ENCODE measurements around the gene CNTNAP2. TPM values are rescaled to one million over a fixed set of nuclear protein-coding genes. Genes with fewer than 3 reads are reported as not detected.

Gene CNTNAP2
- total and polyA plus RNA-seq, 4 donors, result 0.14 to 2.3 (median 1.1) TPM

- no peaks in the 10 kb centered on the region for H3K9me3 ChIP-seq (ENCODE audit: control insufficient read depth in 4 of 4, low read length in 3 of 4)
- no peaks in the 10 kb centered on the region for H3K36me3 ChIP-seq (ENCODE audit: control insufficient read depth in 4 of 4, insufficient read depth in 3 of 4, low read depth in 1 of 4, low read length in 3 of 4)
- H3K27me3 ChIP-seq (ENCODE audit: control insufficient read depth in 4 of 4, insufficient read depth in 4 of 4, low read length in 3 of 4), result no peaks in the 10 kb centered on the region
- WGBS, result 76% methylated on average over 2 of the region's 2 CpGs
- no peak for DNase-seq (ENCODE audit: low spot score)
- no peaks in the 10 kb centered on the region for H3K4me1 ChIP-seq (ENCODE audit: control insufficient read depth in 4 of 4, insufficient read depth in 4 of 4, low read length in 3 of 4)
- no peak overlapping the region for H3K9ac ChIP-seq (ENCODE audit: low read depth in 1 of 2, low read length in 2 of 2)
- no peak overlapping the region for H3K4me3 ChIP-seq (ENCODE audit: low read depth in 1 of 3, low read length in 3 of 3)
- no peak overlapping the region for H3K27ac ChIP-seq (ENCODE audit: low read depth in 1 of 2, low read length in 2 of 2)
- TF ChIP-seq, protein P1, sequence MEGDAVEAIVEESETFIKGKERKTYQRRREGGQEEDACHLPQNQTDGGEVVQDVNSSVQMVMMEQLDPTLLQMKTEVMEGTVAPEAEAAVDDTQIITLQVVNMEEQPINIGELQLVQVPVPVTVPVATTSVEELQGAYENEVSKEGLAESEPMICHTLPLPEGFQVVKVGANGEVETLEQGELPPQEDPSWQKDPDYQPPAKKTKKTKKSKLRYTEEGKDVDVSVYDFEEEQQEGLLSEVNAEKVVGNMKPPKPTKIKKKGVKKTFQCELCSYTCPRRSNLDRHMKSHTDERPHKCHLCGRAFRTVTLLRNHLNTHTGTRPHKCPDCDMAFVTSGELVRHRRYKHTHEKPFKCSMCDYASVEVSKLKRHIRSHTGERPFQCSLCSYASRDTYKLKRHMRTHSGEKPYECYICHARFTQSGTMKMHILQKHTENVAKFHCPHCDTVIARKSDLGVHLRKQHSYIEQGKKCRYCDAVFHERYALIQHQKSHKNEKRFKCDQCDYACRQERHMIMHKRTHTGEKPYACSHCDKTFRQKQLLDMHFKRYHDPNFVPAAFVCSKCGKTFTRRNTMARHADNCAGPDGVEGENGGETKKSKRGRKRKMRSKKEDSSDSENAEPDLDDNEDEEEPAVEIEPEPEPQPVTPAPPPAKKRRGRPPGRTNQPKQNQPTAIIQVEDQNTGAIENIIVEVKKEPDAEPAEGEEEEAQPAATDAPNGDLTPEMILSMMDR (IDR thresholded peaks at IDR 0.05; ENCODE audit: low read depth, low read length, missing input control), result no peak
- TF ChIP-seq NR2F2 (IDR thresholded peaks at IDR 0.05), result peak; percentile 22
Observed at GRCh38 chr7:146922782-146923181, 806.2 kb downstream of the CNTNAP2 start.

GRCh38 chr7:146926841-146927240, 810.2 kb downstream of the CNTNAP2 start:
- H3K36me3 ChIP-seq (ENCODE audit: control insufficient read depth in 4 of 4, insufficient read depth in 3 of 4, low read depth in 1 of 4, low read length in 3 of 4), result no peaks in the 10 kb centered on the region
- DNase-seq (ENCODE audit: low spot score), result no peak
- no peak overlapping the region for H3K27ac ChIP-seq (ENCODE audit: low read depth in 1 of 2, low read length in 2 of 2)
- H3K9me3 ChIP-seq (ENCODE audit: control insufficient read depth in 4 of 4, low read length in 3 of 4), result no peaks in the 10 kb centered on the region
- no peak overlapping the region for H3K4me3 ChIP-seq (ENCODE audit: low read depth in 1 of 3, low read length in 3 of 3)
- 23% methylated on average over 2 of the region's 2 CpGs for WGBS
- no peaks in the 10 kb centered on the region for H3K27me3 ChIP-seq (ENCODE audit: control insufficient read depth in 4 of 4, insufficient read depth in 4 of 4, low read length in 3 of 4)
- no peaks in the 10 kb centered on the region for H3K4me1 ChIP-seq (ENCODE audit: control insufficient read depth in 4 of 4, insufficient read depth in 4 of 4, low read length in 3 of 4)
- TF ChIP-seq JUND (IDR thresholded peaks at IDR 0.05) (no peak), FOXA2 (IDR thresholded peaks at IDR 0.05) (no peak), YY1 (IDR thresholded peaks at IDR 0.05) (no peak), NR2F2 (IDR thresholded peaks at IDR 0.05) (peak; percentile 68), TAF1 (conservative IDR thresholded peaks at IDR 0.05) (no peak)
- no peak overlapping the region for H3K9ac ChIP-seq (ENCODE audit: low read depth in 1 of 2, low read length in 2 of 2)

DNA sequence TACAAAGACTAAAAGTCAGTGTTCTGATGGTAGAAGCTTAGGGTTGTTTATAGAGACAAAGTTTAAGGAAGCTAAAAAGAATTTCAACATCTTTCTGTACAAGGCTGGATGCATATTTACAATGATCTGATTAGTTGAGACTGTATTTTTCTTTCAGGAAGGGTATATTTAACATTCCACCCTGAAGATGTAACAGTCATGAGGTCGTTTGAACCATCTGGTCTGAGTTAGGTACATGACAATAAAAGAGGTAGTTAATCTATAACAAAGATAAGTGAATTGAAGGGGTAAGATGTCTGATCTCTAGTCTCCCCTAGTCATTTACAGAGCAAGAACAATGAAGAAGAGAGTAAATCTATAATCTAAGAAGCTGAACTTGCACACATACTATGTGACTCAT, 821.2 kb downstream of the CNTNAP2 start:
- Histone ChIP-seq H3K9ac (ENCODE audit: low read depth in 1 of 2, low read length in 2 of 2) (no peak overlapping the region), H3K4me3 (ENCODE audit: low read depth in 1 of 3, low read length in 3 of 3) (no peak overlapping the region), H3K36me3 (ENCODE audit: control insufficient read depth in 4 of 4, insufficient read depth in 3 of 4, low read depth in 1 of 4, low read length in 3 of 4) (no peaks in the 10 kb centered on the region), H3K4me1 (ENCODE audit: control insufficient read depth in 4 of 4, insufficient read depth in 4 of 4, low read length in 3 of 4) (no peaks in the 10 kb centered on the region), H3K9me3 (ENCODE audit: control insufficient read depth in 4 of 4, low read length in 3 of 4) (no peaks in the 10 kb centered on the region), H3K27ac (ENCODE audit: low read depth in 1 of 2, low read length in 2 of 2) (no peak overlapping the region), H3K27me3 (ENCODE audit: control insufficient read depth in 4 of 4, insufficient read depth in 4 of 4, low read length in 3 of 4) (no peaks in the 10 kb centered on the region)
- 5% methylated on average over 1 of the region's 1 CpG for WGBS
- no peak for DNase-seq (ENCODE audit: low spot score)
- TF ChIP-seq TAF1 (conservative IDR thresholded peaks at IDR 0.05), result no peak
- no peak for TF ChIP-seq RXRA (IDR thresholded peaks at IDR 0.05)
- TF ChIP-seq, protein P1 (IDR thresholded peaks at IDR 0.05; ENCODE audit: low read depth, low read length, missing input control), result no peak
- TF ChIP-seq, protein P2, sequence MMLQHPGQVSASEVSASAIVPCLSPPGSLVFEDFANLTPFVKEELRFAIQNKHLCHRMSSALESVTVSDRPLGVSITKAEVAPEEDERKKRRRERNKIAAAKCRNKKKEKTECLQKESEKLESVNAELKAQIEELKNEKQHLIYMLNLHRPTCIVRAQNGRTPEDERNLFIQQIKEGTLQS (IDR thresholded peaks at IDR 0.05), result no peak
- no peak for TF ChIP-seq ZBTB33 (IDR thresholded peaks at IDR 0.05)
- TF ChIP-seq, protein P3, sequence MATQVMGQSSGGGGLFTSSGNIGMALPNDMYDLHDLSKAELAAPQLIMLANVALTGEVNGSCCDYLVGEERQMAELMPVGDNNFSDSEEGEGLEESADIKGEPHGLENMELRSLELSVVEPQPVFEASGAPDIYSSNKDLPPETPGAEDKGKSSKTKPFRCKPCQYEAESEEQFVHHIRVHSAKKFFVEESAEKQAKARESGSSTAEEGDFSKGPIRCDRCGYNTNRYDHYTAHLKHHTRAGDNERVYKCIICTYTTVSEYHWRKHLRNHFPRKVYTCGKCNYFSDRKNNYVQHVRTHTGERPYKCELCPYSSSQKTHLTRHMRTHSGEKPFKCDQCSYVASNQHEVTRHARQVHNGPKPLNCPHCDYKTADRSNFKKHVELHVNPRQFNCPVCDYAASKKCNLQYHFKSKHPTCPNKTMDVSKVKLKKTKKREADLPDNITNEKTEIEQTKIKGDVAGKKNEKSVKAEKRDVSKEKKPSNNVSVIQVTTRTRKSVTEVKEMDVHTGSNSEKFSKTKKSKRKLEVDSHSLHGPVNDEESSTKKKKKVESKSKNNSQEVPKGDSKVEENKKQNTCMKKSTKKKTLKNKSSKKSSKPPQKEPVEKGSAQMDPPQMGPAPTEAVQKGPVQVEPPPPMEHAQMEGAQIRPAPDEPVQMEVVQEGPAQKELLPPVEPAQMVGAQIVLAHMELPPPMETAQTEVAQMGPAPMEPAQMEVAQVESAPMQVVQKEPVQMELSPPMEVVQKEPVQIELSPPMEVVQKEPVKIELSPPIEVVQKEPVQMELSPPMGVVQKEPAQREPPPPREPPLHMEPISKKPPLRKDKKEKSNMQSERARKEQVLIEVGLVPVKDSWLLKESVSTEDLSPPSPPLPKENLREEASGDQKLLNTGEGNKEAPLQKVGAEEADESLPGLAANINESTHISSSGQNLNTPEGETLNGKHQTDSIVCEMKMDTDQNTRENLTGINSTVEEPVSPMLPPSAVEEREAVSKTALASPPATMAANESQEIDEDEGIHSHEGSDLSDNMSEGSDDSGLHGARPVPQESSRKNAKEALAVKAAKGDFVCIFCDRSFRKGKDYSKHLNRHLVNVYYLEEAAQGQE (IDR thresholded peaks at IDR 0.05), result no peak
- no peak for TF ChIP-seq MAX (IDR thresholded peaks at IDR 0.05)
- TF ChIP-seq HNF4A (conservative IDR thresholded peaks at IDR 0.05), result no peak
- no peak for TF ChIP-seq GABPA (IDR thresholded peaks at IDR 0.05 in 1 of 2, conservative IDR thresholded peaks at IDR 0.05 in 1 of 2)
- TF ChIP-seq FOXA1 (IDR thresholded peaks at IDR 0.05), result no peak
